HG03378 (cell line): ENCODE data around the gene ZCCHC3.
A peak's percentile ranks its signal among the peaks of the same experiment; 100 is the strongest.
"Not testable (repeated sequence)": the region's sequence is repeated elsewhere in the genome, so short reads cannot be mapped to it uniquely, and the experiment has no call there.

Source experiments
- ATAC-seq: cut with Tn5 transposase; IDR thresholded peaks from one replicate; pipeline ENCODE4 v1.9.1; 2021; ENCODE audit warnings: mild to moderate bottlenecking, moderate library complexity; ENCODE audit not compliant: unreplicated experiment

ZCCHC3 gene

DNA sequence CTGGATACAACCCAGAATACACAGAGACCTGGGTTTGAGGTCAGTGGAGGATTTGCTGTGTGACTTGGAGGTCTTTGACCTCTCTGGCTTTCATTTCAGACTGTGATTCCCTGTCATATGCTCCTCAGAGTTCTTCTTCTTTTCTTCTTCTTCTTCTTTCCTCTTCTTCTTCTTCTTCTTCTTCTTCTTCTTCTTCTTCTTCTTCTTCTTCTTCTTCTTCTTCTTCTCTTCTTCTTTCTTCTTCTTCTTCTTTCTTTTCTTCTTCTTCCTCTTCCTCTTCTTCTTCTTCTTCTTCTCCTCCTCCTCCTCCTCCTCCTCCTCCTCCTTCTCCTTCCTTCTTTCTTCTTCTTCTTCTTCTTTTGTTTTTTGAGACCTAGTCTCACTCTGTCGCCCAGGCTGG, 38.7 kb downstream of the ZCCHC3 start:
- not testable (repeated sequence) for ATAC-seq

DNA sequence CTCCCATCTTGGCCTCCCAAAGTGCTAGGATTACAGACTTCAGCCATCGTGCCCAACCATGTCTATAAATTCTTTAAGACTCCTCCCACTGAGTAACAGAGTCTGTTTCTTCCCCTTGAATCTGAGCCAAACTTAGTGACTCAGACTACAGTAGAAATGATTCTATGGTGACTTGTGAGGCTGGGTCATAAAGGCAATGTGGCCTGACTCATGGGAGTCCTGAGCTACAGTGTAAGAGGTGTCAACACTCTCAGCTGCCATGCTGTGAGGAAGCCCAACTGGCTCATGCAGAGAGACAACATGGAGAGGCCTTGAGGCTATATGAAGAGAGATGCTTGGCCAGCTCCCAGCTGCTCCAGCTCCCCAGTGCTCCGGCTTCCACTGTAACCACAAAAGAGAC, 44.3 kb downstream of the ZCCHC3 start:
- ATAC-seq: no peak

DNA sequence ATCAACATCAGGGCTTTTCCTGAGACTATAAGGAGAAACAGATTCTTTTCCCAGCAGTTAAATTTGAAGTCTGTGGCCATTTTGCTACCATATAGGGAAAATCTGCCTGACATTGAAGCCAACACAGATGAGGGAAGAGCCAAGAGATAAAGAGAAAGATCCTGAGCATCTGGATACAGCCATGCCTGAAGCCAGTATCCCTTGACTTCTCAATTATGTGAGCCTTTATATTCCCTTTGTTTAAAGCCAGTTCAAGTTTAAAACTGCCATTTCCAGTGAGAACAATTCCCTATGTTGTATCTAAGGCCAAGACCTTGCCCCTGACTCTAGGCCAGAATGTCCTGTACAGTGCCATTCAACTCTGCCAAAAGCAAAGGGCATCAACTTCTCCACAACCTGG, 45.7 kb downstream of the ZCCHC3 start:
- no peak for ATAC-seq

DNA sequence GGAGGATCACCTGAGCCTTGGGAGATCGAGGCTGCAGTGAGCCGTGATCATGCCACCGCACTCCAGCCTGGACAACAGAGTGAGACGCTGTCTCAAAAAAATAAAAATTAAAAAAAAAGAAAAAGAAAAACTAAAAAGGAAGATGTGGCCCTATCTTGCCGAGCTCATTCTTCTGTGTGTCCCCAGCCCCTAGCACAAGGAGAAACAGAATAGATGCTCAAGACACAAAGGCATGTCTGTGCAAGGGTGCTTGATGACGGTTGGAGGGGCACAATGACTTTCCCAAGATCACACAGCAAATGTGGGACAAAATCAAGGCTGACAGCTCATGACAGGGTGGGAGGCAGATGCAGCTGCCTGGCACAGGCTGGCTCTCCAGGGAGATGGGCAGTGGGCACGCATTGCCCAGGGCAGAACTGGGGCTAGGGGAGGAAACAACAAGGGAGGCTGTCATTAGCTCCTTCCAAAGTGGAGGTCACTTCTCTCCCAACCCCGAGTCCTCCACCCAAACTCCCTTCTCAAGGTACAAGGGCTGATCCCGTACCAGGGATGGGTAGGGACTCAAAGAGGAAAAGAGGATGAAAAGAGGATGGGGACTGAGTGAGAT, 48.8 kb downstream of the ZCCHC3 start:
- ATAC-seq: no peak

DNA sequence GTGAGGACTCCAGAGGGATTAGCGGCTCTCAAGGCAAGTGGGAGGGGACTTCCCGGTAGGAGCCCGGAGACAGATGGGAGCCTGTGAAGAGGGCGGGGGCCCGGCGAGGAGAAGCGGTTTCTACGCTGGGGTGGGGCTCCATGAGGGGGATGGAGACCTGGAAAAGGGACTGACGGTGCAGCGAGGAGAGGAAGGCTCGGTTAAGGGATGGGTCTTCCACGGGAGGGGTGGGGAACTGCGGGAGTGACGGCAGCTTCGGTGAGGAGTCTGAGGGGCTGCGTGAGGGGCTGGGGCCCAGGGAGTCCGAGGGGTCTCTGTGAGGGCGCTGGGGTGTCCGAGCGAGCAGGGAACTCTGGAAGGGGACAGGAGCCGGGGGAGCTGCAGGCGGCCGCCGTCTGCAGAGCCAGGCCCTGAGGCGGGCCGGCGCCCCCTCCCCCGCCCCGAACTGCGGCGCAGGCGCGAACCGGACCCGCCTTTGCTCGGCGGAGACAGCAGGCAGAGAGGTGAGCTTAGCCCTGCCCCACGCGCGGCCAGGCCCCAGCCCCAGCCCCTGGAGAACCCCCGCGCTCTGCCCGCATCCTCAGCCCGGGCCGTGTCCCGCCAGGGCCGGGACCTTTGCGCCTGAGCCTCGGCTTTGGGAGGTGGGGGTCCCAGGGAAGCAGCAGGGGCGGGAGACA, 49.4 kb downstream of the ZCCHC3 start, which contains the start of gene NRSN2:
TSS of gene NRSN2 (plus strand) at position 472 of the 677 bp plus-strand sequence. CDS start 2,533 bp downstream, outside the sequence.
- ATAC-seq: no peak

DNA sequence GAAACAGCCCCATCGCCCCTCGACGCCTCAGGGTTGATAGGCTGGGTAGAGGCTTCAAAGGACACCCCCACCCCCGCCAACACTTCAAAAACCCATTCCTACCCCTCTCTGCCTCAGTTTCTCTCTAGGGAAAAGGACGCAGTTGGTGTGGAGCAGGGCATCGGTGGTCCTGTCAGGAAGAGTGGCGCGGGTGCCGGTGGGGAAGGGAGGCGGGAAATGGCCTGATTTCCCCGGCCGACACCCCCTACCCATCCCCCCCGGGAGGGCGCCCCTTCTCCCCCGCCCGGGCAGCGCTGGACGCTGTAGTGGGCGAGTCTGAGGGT, 49.9 kb downstream of the ZCCHC3 start:
- peak; percentile 7 for ATAC-seq

DNA sequence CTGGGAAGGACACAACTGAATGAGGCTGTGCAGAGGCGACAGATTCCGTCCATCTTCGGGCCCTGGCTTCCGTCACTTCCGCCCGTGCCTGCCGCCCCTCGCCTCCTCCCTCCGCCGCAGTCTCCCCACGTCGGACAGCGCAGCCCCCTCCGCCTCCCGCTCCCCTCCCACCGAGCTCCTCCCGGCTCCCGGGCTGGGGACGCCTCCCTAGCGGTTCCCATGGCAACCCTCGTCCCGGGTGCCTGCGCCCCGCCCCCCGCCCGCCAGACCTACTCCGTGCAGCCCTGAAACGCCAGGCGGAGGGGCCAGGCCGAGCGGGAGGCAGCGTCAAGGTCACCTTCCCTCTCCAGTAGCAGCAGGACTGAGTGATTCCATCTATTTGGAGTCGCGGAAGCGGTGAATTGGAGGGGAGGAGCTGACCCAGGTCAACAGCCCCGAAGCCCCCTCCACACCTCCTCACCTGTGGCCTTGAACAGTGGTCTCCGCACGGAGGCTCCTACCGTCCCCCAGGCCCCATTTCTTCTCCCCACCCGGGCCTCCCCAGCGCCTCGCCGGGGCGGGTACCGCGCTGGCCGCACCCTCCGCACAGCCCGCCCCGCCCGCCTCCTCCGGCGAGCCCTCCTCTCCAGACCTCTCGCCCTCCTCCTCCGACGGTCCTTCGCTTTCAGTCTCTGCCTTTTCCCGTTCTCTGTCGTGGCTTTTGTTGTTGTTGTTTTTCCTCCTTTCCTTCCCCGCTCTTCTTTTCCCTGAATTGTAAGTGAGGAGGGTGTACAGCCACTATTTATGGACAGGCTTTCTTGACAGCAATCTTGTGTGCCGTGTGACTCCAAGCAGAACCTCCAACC, 50.5 kb downstream of the ZCCHC3 start:
- ATAC-seq: peak; percentile 47

DNA sequence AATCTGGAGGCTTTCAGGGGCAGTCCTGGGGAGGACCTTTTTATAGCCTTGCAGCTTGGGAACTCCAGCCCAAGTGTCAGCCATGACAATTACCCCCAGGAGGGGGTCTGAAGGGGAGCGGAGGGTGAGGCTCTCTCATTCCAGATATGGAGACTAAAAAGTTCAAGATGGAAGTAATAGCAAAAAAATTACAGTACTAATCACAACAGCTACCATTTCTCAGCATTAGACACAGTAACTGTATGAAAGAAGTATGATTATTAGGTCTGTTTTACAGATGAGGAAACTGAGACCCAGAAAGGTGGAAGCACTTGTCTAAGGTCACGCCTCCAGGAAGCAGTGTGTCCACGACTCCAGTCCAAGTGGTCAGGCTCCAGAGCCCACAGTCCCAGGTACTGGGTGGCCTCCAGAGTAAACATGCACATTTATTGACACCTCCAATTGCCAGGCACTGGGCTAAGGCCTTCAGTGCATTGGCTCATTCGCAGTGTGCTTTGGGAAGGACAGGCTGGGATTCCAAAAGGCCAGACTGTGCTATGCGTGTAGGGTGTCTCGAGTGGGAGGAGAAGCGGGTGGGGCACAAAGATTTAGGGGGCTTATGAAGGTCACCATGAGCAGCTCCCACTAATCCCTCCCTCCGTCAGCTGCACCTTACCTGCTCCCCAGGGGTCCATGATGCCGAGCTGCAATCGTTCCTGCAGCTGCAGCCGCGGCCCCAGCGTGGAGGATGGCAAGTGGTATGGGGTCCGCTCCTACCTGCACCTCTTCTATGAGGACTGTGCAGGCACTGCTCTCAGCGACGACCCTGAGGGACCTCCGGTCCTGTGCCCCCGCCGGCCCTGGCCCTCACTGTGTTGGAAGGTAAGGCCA, 51.8 kb downstream of the ZCCHC3 start:
- no peak for ATAC-seq
